ENCODE results near the gene LRRFIP1. TPM values are rescaled to one million over a fixed set of nuclear protein-coding genes. Genes with fewer than 3 reads are reported as not detected.
"Not testable (repeated sequence)": the region's sequence is repeated elsewhere in the genome, so short reads cannot be mapped to it uniquely, and the experiment has no call there.

Gene LRRFIP1
- total RNA-seq, 2 experiments from 2014 or later: 157 to 161 TPM

- TF ChIP-seq CTCF (IDR thresholded peaks at IDR 0.05): no peak
- POLR2A ChIA-PET: no interaction called here
- Histone ChIP-seq H3K27me3 (ENCODE audit: control insufficient read depth in 1 of 2, insufficient read depth in 2 of 2, low read length in 2 of 2) (no peaks in the 10 kb centered on the region), H3K36me3 (ENCODE audit: insufficient read depth, low read length) (peaks cover 86% of the 10 kb centered on the region), H3K27ac (ENCODE audit: low read depth in 1 of 2, low read length in 2 of 2) (no peak overlapping the region), H3K9me3 (ENCODE audit: control insufficient read depth in 1 of 2, insufficient read depth in 1 of 2, low read length in 2 of 2) (no peaks in the 10 kb centered on the region), H3K4me1 (ENCODE audit: insufficient read depth, low read length) (peaks cover 8% of the 10 kb centered on the region), H3K4me3 (ENCODE audit: low read length) (no peak overlapping the region)
- Mint-ChIP-seq H3K4me1 (ENCODE audit: low read depth) (peaks cover 17% of the 10 kb centered on the region), H3K4me3 (no peak overlapping the region), H3K36me3 (ENCODE audit: low read depth) (peaks cover 90% of the 10 kb centered on the region), H3K27me3 (no peaks in the 10 kb centered on the region), H3K27ac (peak overlapping the region; percentile 47), H3K9me3 (no peaks in the 10 kb centered on the region)
- CTCF ChIA-PET: no interaction called here
- no peak for ATAC-seq (ENCODE audit: poor library complexity)
- no peak for DNase-seq
- intact Hi-C loops (cut with DNase I, micrococcal nuclease): no loop called here
These were observed 122.6 kb downstream of the LRRFIP1 start for GRCh38 chr2:237749961-237750360.

GRCh38 chr2:237750441-237750840, 123.1 kb downstream of the LRRFIP1 start:
- H3K27me3 ChIP-seq (ENCODE audit: control insufficient read depth in 1 of 2, insufficient read depth in 2 of 2, low read length in 2 of 2); H3K27ac ChIP-seq (ENCODE audit: low read depth in 1 of 2, low read length in 2 of 2); POLR2A ChIA-PET; intact Hi-C loops (cut with DNase I, micrococcal nuclease); H3K9me3 ChIP-seq (ENCODE audit: control insufficient read depth in 1 of 2, insufficient read depth in 1 of 2, low read length in 2 of 2); H3K4me3 ChIP-seq (ENCODE audit: low read length); H3K27me3 Mint-ChIP-seq; H3K4me3 Mint-ChIP-seq; DNase-seq; ATAC-seq (ENCODE audit: poor library complexity); CTCF ChIA-PET; H3K9me3 Mint-ChIP-seq; H3K27ac Mint-ChIP-seq; H3K4me1 ChIP-seq (ENCODE audit: insufficient read depth, low read length): not testable (repeated sequence)
- Mint-ChIP-seq H3K4me1 (ENCODE audit: low read depth) (peaks cover 14% of the 10 kb centered on the region), H3K36me3 (ENCODE audit: low read depth) (peaks cover 92% of the 10 kb centered on the region)
- peaks cover 90% of the 10 kb centered on the region for H3K36me3 ChIP-seq (ENCODE audit: insufficient read depth, low read length)

- Histone ChIP-seq H3K27ac (ENCODE audit: low read depth in 1 of 2, low read length in 2 of 2) (no peak overlapping the region), H3K9me3 (ENCODE audit: control insufficient read depth in 1 of 2, insufficient read depth in 1 of 2, low read length in 2 of 2) (no peaks in the 10 kb centered on the region), H3K27me3 (ENCODE audit: control insufficient read depth in 1 of 2, insufficient read depth in 2 of 2, low read length in 2 of 2) (no peaks in the 10 kb centered on the region), H3K4me3 (ENCODE audit: low read length) (no peak overlapping the region), H3K4me1 (ENCODE audit: insufficient read depth, low read length) (peaks cover 6% of the 10 kb centered on the region), H3K36me3 (ENCODE audit: insufficient read depth, low read length) (peaks cover 96% of the 10 kb centered on the region)
- Mint-ChIP-seq H3K27me3 (no peaks in the 10 kb centered on the region), H3K4me3 (no peak overlapping the region), H3K36me3 (ENCODE audit: low read depth) (peaks cover 99% of the 10 kb centered on the region), H3K9me3 (no peaks in the 10 kb centered on the region), H3K4me1 (ENCODE audit: low read depth) (peaks cover 18% of the 10 kb centered on the region), H3K27ac (peak overlapping the region; percentile 22)
- DNase-seq (peak in 3 of 14 experiments; percentile 25 to 65 (median 55)), ATAC-seq (ENCODE audit: poor library complexity) (peak; percentile 39)
- intact Hi-C loops (cut with DNase I, micrococcal nuclease): no loop called here
- no peak for TF ChIP-seq CTCF (IDR thresholded peaks at IDR 0.05)
- CTCF ChIA-PET: no interaction called here
- POLR2A ChIA-PET: no interaction called here
These were observed 125.4 kb downstream of the LRRFIP1 start for GRCh38 chr2:237752761-237753165.

GRCh38 chr2:237754182-237754581, 126.8 kb downstream of the LRRFIP1 start:
- ChIA-PET CTCF (interaction anchor here (1.5 to 2.6 kb wide), 2 partner anchors 9 to 82 kb away, joined by 4 to 15 read pairs; no protein-coding TSS in a partner anchor), POLR2A (interaction anchor here (0.6 kb wide), 1 partner anchor 27 kb away, joined by 3 read pairs; no protein-coding TSS in a partner anchor)
- no peak overlapping the region for H3K4me3 ChIP-seq (ENCODE audit: low read length)
- H3K36me3 Mint-ChIP-seq (ENCODE audit: low read depth): peaks cover 99% of the 10 kb centered on the region
- peaks cover 95% of the 10 kb centered on the region for H3K36me3 ChIP-seq (ENCODE audit: insufficient read depth, low read length)
- peaks cover 18% of the 10 kb centered on the region for H3K4me1 Mint-ChIP-seq (ENCODE audit: low read depth)
- no peak for TF ChIP-seq CTCF (IDR thresholded peaks at IDR 0.05)
- no peak overlapping the region for H3K27ac Mint-ChIP-seq
- no peaks in the 10 kb centered on the region for H3K9me3 Mint-ChIP-seq
- H3K4me3 Mint-ChIP-seq: no peak overlapping the region
- H3K27ac ChIP-seq (ENCODE audit: low read depth in 1 of 2, low read length in 2 of 2): no peak overlapping the region
- no peaks in the 10 kb centered on the region for H3K27me3 ChIP-seq (ENCODE audit: control insufficient read depth in 1 of 2, insufficient read depth in 2 of 2, low read length in 2 of 2)
- no peak for ATAC-seq (ENCODE audit: poor library complexity)
- H3K4me1 ChIP-seq (ENCODE audit: insufficient read depth, low read length): peaks cover 6% of the 10 kb centered on the region
- H3K9me3 ChIP-seq (ENCODE audit: control insufficient read depth in 1 of 2, insufficient read depth in 1 of 2, low read length in 2 of 2): no peaks in the 10 kb centered on the region
- intact Hi-C loops (cut with DNase I, micrococcal nuclease): no loop called here
- no peaks in the 10 kb centered on the region for H3K27me3 Mint-ChIP-seq
- DNase-seq: no peak

All from CD4-positive, alpha-beta T cell (primary cell).